NB4 (cell line): Measurements from ENCODE around the gene NCLN.

ENCODE experiments used
- CTCF ChIP-seq: IDR thresholded peaks from one replicate; pipeline ENCODE4 v1.5.1; 2012; ENCODE audit warnings: low read depth, low read length
- MAX ChIP-seq: IDR thresholded peaks from 2 replicates; pipeline ENCODE4 v1.6.1; 2011; ENCODE audit warnings: low read depth, low read length
- MYC ChIP-seq: IDR thresholded peaks from 2 replicates; pipeline ENCODE4 v1.6.1; 2011; ENCODE audit warnings: low read depth, low read length
- POLR2A ChIP-seq: IDR thresholded peaks from 2 replicates; pipeline ENCODE4 v1.6.1; 2011; ENCODE audit warnings: mild to moderate bottlenecking; ENCODE audit not compliant: insufficient read length; ENCODE audit errors: extremely low read depth

- TF ChIP-seq CTCF (no peak), POLR2A (no peak), MAX (no peak), MYC (no peak)
Measured at GRCh38 chr19:3190470-3190770, 4.7 kb downstream of the NCLN start.
